Activated CD8-positive, alpha-beta memory T cell treated with anti-CD3 and anti-CD28 coated beads, Interleukin-2, amount 10 ng/mL, durations not matched to agents 7 days and 5 days (primary cell): Measurements from ENCODE around the gene C19orf85. TPM values are rescaled to one million over a fixed set of nuclear protein-coding genes. Genes with fewer than 3 reads are reported as not detected.
A peak's percentile ranks its signal among the peaks of the same experiment; 100 is the strongest.

Source experiments
- ATAC-seq: fragments of 150-1000 bp; cut with Tn5 transposase; one replicate; pipeline ENCODE4 v1.10.0; 2021; ENCODE audit warnings: moderate library complexity
- CTCF ChIA-PET: fragments of 350-600 bp; sonication (Branson Sonifier 250); formaldehyde crosslinking; loops from one replicate; lab custom pipeline; 2021; ENCODE audit warnings: antibody characterized with exemption; lab: Charles Lee
- DNase-seq: peaks from one replicate; pipeline ENCODE4 v3.0.0-alpha.2; 2020
- H3K27ac Mint-ChIP-seq: one replicate; pipeline ENCODE4 v1.8.0; 2021; ENCODE audit warnings: mild to moderate bottlenecking, mixed read lengths
- H3K27me3 Mint-ChIP-seq: one replicate; pipeline ENCODE4 v1.8.0; 2021; ENCODE audit warnings: mixed read lengths
- H3K36me3 Mint-ChIP-seq: one replicate; pipeline ENCODE4 v1.8.0; 2021; ENCODE audit warnings: mild to moderate bottlenecking, mixed read lengths
- H3K4me1 Mint-ChIP-seq: one replicate; pipeline ENCODE4 v1.8.0; 2021; ENCODE audit warnings: mixed read lengths
- H3K4me3 Mint-ChIP-seq: one replicate; pipeline ENCODE4 v1.8.0; 2021; ENCODE audit warnings: mild to moderate bottlenecking, moderate library complexity, mixed read lengths
- H3K9me3 Mint-ChIP-seq: one replicate; pipeline ENCODE4 v1.8.0; 2022; ENCODE audit warnings: low read depth, mixed read lengths
- total RNA-seq, 2 experiments: library from RNA; stranded (reverse); gene quantifications; one replicate each; pipeline ENCODE4 v1.2.3, GENCODE V29; 2021

Gene C19orf85
- total RNA-seq, 2 experiments from 2014 or later: not detected

GRCh38 chr19:55486971-55487923 is 22.7 kb upstream of the C19orf85 start:
- peak; percentile 20 for ATAC-seq
- Mint-ChIP-seq H3K4me1 (peaks cover 6% of the 10 kb centered on the region), H3K27me3 (no peaks in the 10 kb centered on the region), H3K9me3 (no peaks in the 10 kb centered on the region), H3K4me3 (no peak overlapping the region), H3K36me3 (peaks cover 2% of the 10 kb centered on the region), H3K27ac (no peak overlapping the region)
- CTCF ChIA-PET: interaction anchor here (0.7 to 5.2 kb wide), 5 partner anchors 10 to 346 kb away, joined by 3 to 42 read pairs (median 5); partner anchors contain the start of gene ZNF628
- no peak for DNase-seq

- no peak for ATAC-seq
- CTCF ChIA-PET: interaction anchor here (0.7 to 5.2 kb wide), 7 partner anchors 10 to 345 kb away, joined by 3 to 42 read pairs (median 5); partner anchors contain the start of gene ZNF628
Observed at GRCh38 chr19:55486043-55486970, 21.8 kb upstream of the C19orf85 start.

GRCh38 chr19:55485439-55486011 is 21.0 kb upstream of the C19orf85 start:
- CTCF ChIA-PET: interaction anchor here (0.8 to 5.2 kb wide), 7 partner anchors 9 to 345 kb away, joined by 3 to 42 read pairs (median 5); partner anchors contain the start of gene ZNF628

More at GRCh38 chr19:55486043-55486970, 21.8 kb upstream of the C19orf85 start:
- Mint-ChIP-seq H3K4me3 (peak overlapping the region; percentile 73), H3K27ac (peak overlapping the region; percentile 59), H3K27me3 (no peaks in the 10 kb centered on the region), H3K4me1 (peaks cover 6% of the 10 kb centered on the region), H3K9me3 (no peaks in the 10 kb centered on the region), H3K36me3 (peaks cover 2% of the 10 kb centered on the region)
- no peak for DNase-seq

GRCh38 chr19:55484593-55485438 is 20.3 kb upstream of the C19orf85 start, which contains the start of gene NAT14:
Gene NAT14 (plus strand): TSS chr19:55485188. CDS start chr19:55485709, 521 bp downstream.
- Mint-ChIP-seq H3K36me3 (peaks cover 2% of the 10 kb centered on the region), H3K4me1 (peaks cover 8% of the 10 kb centered on the region), H3K9me3 (no peaks in the 10 kb centered on the region), H3K27me3 (no peaks in the 10 kb centered on the region), H3K4me3 (peak within 1 kb of the TSS; percentile 73), H3K27ac (peak within 1 kb of the TSS; percentile 70)
- ATAC-seq (peak; percentile 74), DNase-seq (peak; percentile 72)
- CTCF ChIA-PET: interaction anchor here (0.7 to 5.2 kb wide), 8 partner anchors 8 to 344 kb away, joined by 3 to 42 read pairs (median 4); partner anchors contain the start of gene ZNF628

More at GRCh38 chr19:55485439-55486011, 21.0 kb upstream of the C19orf85 start:
- peaks cover 6% of the 10 kb centered on the region for H3K4me1 Mint-ChIP-seq
- peak overlapping the region; percentile 73 for H3K4me3 Mint-ChIP-seq
- no peak for ATAC-seq
- no peaks in the 10 kb centered on the region for H3K9me3 Mint-ChIP-seq
- no peaks in the 10 kb centered on the region for H3K27me3 Mint-ChIP-seq
- H3K27ac Mint-ChIP-seq: peak overlapping the region; percentile 70
- no peak for DNase-seq
- H3K36me3 Mint-ChIP-seq: peaks cover 2% of the 10 kb centered on the region

- ATAC-seq (no peak), DNase-seq (no peak)
- H3K4me3 Mint-ChIP-seq: peak overlapping the region; percentile 28
- CTCF ChIA-PET: interaction anchor here (0.8 to 5.2 kb wide), 7 partner anchors 7 to 343 kb away, joined by 4 to 42 read pairs (median 6); partner anchors contain the start of gene ZNF628
- H3K4me1 Mint-ChIP-seq: peaks cover 17% of the 10 kb centered on the region
- H3K36me3 Mint-ChIP-seq: peaks cover 2% of the 10 kb centered on the region
- no peak overlapping the region for H3K27ac Mint-ChIP-seq
- no peaks in the 10 kb centered on the region for H3K9me3 Mint-ChIP-seq
- H3K27me3 Mint-ChIP-seq: no peaks in the 10 kb centered on the region
Observed at GRCh38 chr19:55483706-55484592, 19.4 kb upstream of the C19orf85 start.

GRCh38 chr19:55482967-55483705 is 18.6 kb upstream of the C19orf85 start:
- no peak overlapping the region for H3K27ac Mint-ChIP-seq
- ATAC-seq (no peak), DNase-seq (no peak)
- no peaks in the 10 kb centered on the region for H3K27me3 Mint-ChIP-seq
- CTCF ChIA-PET: interaction anchor here (1.5 to 5.2 kb wide), 2 partner anchors 16 to 21 kb away, joined by 6 to 27 read pairs; no protein-coding TSS in a partner anchor
- no peaks in the 10 kb centered on the region for H3K9me3 Mint-ChIP-seq
- H3K4me1 Mint-ChIP-seq: peaks cover 22% of the 10 kb centered on the region
- peaks cover 2% of the 10 kb centered on the region for H3K36me3 Mint-ChIP-seq
- H3K4me3 Mint-ChIP-seq: no peak overlapping the region

GRCh38 chr19:55482156-55482961 is 17.8 kb upstream of the C19orf85 start:
- Mint-ChIP-seq H3K36me3 (peaks cover 2% of the 10 kb centered on the region), H3K27me3 (no peaks in the 10 kb centered on the region), H3K27ac (no peak overlapping the region), H3K4me1 (peaks cover 28% of the 10 kb centered on the region), H3K4me3 (no peak overlapping the region), H3K9me3 (no peaks in the 10 kb centered on the region)
- ATAC-seq (no peak), DNase-seq (no peak)
- CTCF ChIA-PET: interaction anchor here (1.5 to 5.2 kb wide), 2 partner anchors 15 to 22 kb away, joined by 6 to 27 read pairs; no protein-coding TSS in a partner anchor

- H3K27ac Mint-ChIP-seq: no peak overlapping the region
Observed at GRCh38 chr19:55481794-55482155, 17.2 kb upstream of the C19orf85 start.

GRCh38 chr19:55481148-55481793 is 16.7 kb upstream of the C19orf85 start:
- H3K27me3 Mint-ChIP-seq: no peaks in the 10 kb centered on the region

More at GRCh38 chr19:55481794-55482155, 17.2 kb upstream of the C19orf85 start:
- H3K27me3 Mint-ChIP-seq: no peaks in the 10 kb centered on the region
- no peak overlapping the region for H3K4me3 Mint-ChIP-seq
- H3K36me3 Mint-ChIP-seq: peaks cover 2% of the 10 kb centered on the region
- DNase-seq (no peak), ATAC-seq (no peak)
- peaks cover 31% of the 10 kb centered on the region for H3K4me1 Mint-ChIP-seq
- CTCF ChIA-PET: no interaction called here
- H3K9me3 Mint-ChIP-seq: no peaks in the 10 kb centered on the region

More at GRCh38 chr19:55481148-55481793, 16.7 kb upstream of the C19orf85 start:
- H3K4me3 Mint-ChIP-seq: no peak overlapping the region
- no peak overlapping the region for H3K27ac Mint-ChIP-seq
- H3K36me3 Mint-ChIP-seq: peaks cover 2% of the 10 kb centered on the region
- H3K4me1 Mint-ChIP-seq: peaks cover 31% of the 10 kb centered on the region
- CTCF ChIA-PET: no interaction called here
- no peaks in the 10 kb centered on the region for H3K9me3 Mint-ChIP-seq
- DNase-seq (no peak), ATAC-seq (no peak)
